Caco-2 (cell line): Measurements from ENCODE around the gene CDK17. TPM values are rescaled to one million over a fixed set of nuclear protein-coding genes. Genes with fewer than 3 reads are reported as not detected.

Experiments used
- BruUV-seq: library from RNA; stranded (reverse); fragments of 400-500 nt; replicated peaks from 2 replicates; lab custom pipeline; 2021; lab: Mats Ljungman, UMichigan
- CTCF ChIA-PET: fragments of 300-600 bp; sonication (Branson Sonifier 250); formaldehyde crosslinking; loops from one replicate; lab custom pipeline; 2022; ENCODE audit warnings: antibody characterized with exemption; lab: Charles Lee
- POLR2A ChIA-PET: fragments of 300-600 bp; sonication (Branson Sonifier 250); formaldehyde crosslinking; loops from one replicate; lab custom pipeline; 2022; ENCODE audit warnings: antibody characterized with exemption; lab: Charles Lee
- DNase-seq, 2 experiments: peaks; one replicate each; pipeline versions ENCODE4 v3.0.0 to v3.0.0-alpha.2; 2020 to 2022
- H3K27me3 ChIP-seq: replicated peaks from 2 replicates; pipeline ENCODE4 v1.6.0; 2011; ENCODE audit warnings: low read length; ENCODE audit not compliant: control insufficient read depth, insufficient read depth
- H3K36me3 ChIP-seq: 2 replicates; pipeline ENCODE4 v1.5.1; 2011; ENCODE audit warnings: low read length; ENCODE audit not compliant: control insufficient read depth, insufficient read depth
- H3K4me1 ChIP-seq: fragments of 250-450 bp; sonication (Bioruptor Pico); 2 replicates; pipeline ENCODE4 v1.5.1; 2020; ENCODE audit warnings: mild to moderate bottlenecking
- H3K4me3 ChIP-seq: 2 replicates; pipeline ENCODE4 v1.5.1; 2011; ENCODE audit warnings: low read depth, mild to moderate bottlenecking, control low read depth, low read length
- H3K9me3 ChIP-seq: fragments of 250-450 bp; sonication (Bioruptor Pico); 2 replicates; pipeline ENCODE4 v1.5.1; 2020; ENCODE audit warnings: mild to moderate bottlenecking, moderate library complexity
- H3K27ac Mint-ChIP-seq: one replicate; pipeline ENCODE4 v1.8.0; 2022; ENCODE audit warnings: mixed read lengths; ENCODE audit not compliant: unreplicated experiment
- H3K27me3 Mint-ChIP-seq: one replicate; pipeline ENCODE4 v1.8.0; 2022; ENCODE audit warnings: mixed read lengths; ENCODE audit not compliant: insufficient read depth, unreplicated experiment
- H3K36me3 Mint-ChIP-seq: one replicate; pipeline ENCODE4 v1.8.0; 2022; ENCODE audit warnings: mild to moderate bottlenecking, mixed read lengths; ENCODE audit not compliant: insufficient read depth, unreplicated experiment
- H3K4me1 Mint-ChIP-seq: one replicate; pipeline ENCODE4 v1.8.0; 2022; ENCODE audit warnings: low read depth, mixed read lengths; ENCODE audit not compliant: unreplicated experiment
- H3K4me3 Mint-ChIP-seq: one replicate; pipeline ENCODE4 v1.8.0; 2022; ENCODE audit warnings: mild to moderate bottlenecking, moderate library complexity, mixed read lengths; ENCODE audit not compliant: unreplicated experiment
- H3K9me3 Mint-ChIP-seq: one replicate; pipeline ENCODE4 v1.8.0; 2022; ENCODE audit warnings: mixed read lengths; ENCODE audit not compliant: unreplicated experiment
- intact Hi-C: fragments of 100-400 bp; cut with micrococcal nuclease; formaldehyde crosslinking; loops from one replicate; pipeline ENCODE4 v1.10.0; 2022; ENCODE audit not compliant: unreplicated experiment
- total RNA-seq: library from RNA; stranded (reverse); gene quantifications from 2 replicates; pipeline ENCODE4 v1.2.3, GENCODE V29; 2022
- TF ChIP-seq, protein P1 (sequence below), 2 experiments: fragments of 200-600 bp in 1 of 2; IDR thresholded peaks; 1 replicate in 1 of 2; 2 replicates in 1 of 2; pipeline versions ENCODE4 v1.5.1 to v1.8.0; 2011 to 2022; ENCODE audit warnings: antibody characterized with exemption in 1 of 2, control low read depth in 1 of 2, inconsistent platforms in 1 of 2, low read depth in 1 of 2, low read length in 1 of 2, mild to moderate bottlenecking in 1 of 2, moderate library complexity in 1 of 2; ENCODE audit not compliant: insufficient read depth in 1 of 2, severe bottlenecking in 1 of 2, unreplicated experiment in 1 of 2

Gene CDK17
- total RNA-seq, 1 experiment from 2014 or later, result 11.7 TPM

DNA sequence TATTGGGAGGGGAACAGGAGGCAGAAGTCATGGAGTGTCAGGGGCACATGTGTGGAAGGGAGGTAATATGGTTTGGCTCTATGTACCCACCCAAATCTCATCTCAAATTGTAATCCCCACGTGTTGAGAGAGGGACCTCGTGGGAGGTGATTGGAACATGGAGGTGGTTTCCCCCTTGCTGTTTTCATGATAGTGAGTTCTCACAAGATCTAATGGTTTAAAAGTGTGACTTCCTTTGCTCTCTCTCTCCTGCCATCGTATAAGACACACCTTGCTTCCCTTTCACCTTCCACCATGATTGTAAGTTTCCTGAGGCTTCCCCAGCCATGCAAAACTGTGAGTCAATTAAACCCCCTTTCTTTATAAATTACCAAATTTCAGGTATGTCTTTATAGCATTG is 41.6 kb upstream of the CDK17 start:
- TF ChIP-seq, protein P1, sequence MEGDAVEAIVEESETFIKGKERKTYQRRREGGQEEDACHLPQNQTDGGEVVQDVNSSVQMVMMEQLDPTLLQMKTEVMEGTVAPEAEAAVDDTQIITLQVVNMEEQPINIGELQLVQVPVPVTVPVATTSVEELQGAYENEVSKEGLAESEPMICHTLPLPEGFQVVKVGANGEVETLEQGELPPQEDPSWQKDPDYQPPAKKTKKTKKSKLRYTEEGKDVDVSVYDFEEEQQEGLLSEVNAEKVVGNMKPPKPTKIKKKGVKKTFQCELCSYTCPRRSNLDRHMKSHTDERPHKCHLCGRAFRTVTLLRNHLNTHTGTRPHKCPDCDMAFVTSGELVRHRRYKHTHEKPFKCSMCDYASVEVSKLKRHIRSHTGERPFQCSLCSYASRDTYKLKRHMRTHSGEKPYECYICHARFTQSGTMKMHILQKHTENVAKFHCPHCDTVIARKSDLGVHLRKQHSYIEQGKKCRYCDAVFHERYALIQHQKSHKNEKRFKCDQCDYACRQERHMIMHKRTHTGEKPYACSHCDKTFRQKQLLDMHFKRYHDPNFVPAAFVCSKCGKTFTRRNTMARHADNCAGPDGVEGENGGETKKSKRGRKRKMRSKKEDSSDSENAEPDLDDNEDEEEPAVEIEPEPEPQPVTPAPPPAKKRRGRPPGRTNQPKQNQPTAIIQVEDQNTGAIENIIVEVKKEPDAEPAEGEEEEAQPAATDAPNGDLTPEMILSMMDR (IDR thresholded peaks at IDR 0.05; ENCODE audit: insufficient read depth in 1 of 2, low read depth in 1 of 2, low read length in 1 of 2, severe bottlenecking in 1 of 2, unreplicated experiment in 1 of 2), result no peak
- Mint-ChIP-seq H3K36me3 (no peaks in the 10 kb centered on the region), H3K9me3 (no peaks in the 10 kb centered on the region), H3K4me3 (no peak overlapping the region), H3K4me1 (no peaks in the 10 kb centered on the region), H3K27me3 (no peaks in the 10 kb centered on the region), H3K27ac (no peak overlapping the region)
- intact Hi-C loops, result no loop called here
- no peak for DNase-seq
- CTCF ChIA-PET, result no interaction called here
- Histone ChIP-seq H3K4me1 (no peaks in the 10 kb centered on the region), H3K27me3 (no peaks in the 10 kb centered on the region), H3K9me3 (no peaks in the 10 kb centered on the region), H3K36me3 (no peaks in the 10 kb centered on the region), H3K4me3 (no peak overlapping the region)
- BruUV-seq, result no TSS peak
- POLR2A ChIA-PET, result no interaction called here

DNA sequence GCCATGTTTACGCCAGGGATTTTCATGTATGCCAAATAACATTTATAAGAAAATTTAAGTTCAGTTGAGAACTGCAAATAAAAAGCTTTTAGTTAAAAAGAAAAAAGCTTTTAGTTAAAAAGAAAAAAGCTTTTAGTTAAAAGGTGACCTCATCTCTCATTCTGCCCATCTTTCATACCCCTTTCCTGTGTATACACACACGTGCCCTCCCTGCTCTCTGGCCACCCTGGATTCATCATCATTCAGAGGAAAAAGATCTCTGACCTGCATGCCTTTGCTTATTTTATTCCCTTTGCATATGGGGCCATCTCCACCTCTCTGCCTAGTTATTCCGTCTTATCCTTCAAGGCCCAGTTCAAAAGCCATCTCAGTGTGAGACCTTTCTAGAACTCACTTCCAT is 38.1 kb upstream of the CDK17 start:
- DNase-seq, result no peak
- H3K4me1 Mint-ChIP-seq, result no peaks in the 10 kb centered on the region
- ChIA-PET POLR2A (no interaction called here), CTCF (no interaction called here)
- Histone ChIP-seq H3K4me1 (no peaks in the 10 kb centered on the region), H3K4me3 (no peak overlapping the region), H3K9me3 (no peaks in the 10 kb centered on the region), H3K27me3 (no peaks in the 10 kb centered on the region), H3K36me3 (no peaks in the 10 kb centered on the region)
- TF ChIP-seq, protein P1 (IDR thresholded peaks at IDR 0.05; ENCODE audit: insufficient read depth in 1 of 2, low read depth in 1 of 2, low read length in 1 of 2, severe bottlenecking in 1 of 2, unreplicated experiment in 1 of 2), result no peak
- no peak overlapping the region for H3K27ac Mint-ChIP-seq
- H3K27me3 Mint-ChIP-seq, result no peaks in the 10 kb centered on the region
- H3K4me3 Mint-ChIP-seq, result no peak overlapping the region
- no peaks in the 10 kb centered on the region for H3K36me3 Mint-ChIP-seq
- H3K9me3 Mint-ChIP-seq, result no peaks in the 10 kb centered on the region
- intact Hi-C loops, result no loop called here
- BruUV-seq, result no TSS peak

DNA sequence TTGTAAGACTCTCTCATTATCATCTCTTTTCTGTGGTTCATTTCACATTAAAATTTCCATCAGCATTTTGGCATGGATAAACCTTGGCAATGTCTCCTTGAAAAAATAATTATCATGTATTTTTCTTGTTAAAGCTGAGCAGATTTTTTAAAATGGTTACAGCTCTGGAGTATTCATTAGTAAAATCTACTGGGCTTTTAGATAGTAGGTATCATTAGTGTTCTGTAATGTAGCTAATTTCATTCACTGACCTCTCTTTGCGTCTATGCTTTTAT is 36.9 kb upstream of the CDK17 start:
- no peaks in the 10 kb centered on the region for H3K36me3 Mint-ChIP-seq
- intact Hi-C loops, result no loop called here
- no peaks in the 10 kb centered on the region for H3K36me3 ChIP-seq
- TF ChIP-seq, protein P1 (IDR thresholded peaks at IDR 0.05; ENCODE audit: insufficient read depth in 1 of 2, low read depth in 1 of 2, low read length in 1 of 2, severe bottlenecking in 1 of 2, unreplicated experiment in 1 of 2), result no peak
- H3K27me3 Mint-ChIP-seq, result no peaks in the 10 kb centered on the region
- ChIA-PET CTCF (no interaction called here), POLR2A (no interaction called here)
- DNase-seq, result no peak
- H3K27ac Mint-ChIP-seq, result no peak overlapping the region
- no peaks in the 10 kb centered on the region for H3K4me1 ChIP-seq
- H3K9me3 ChIP-seq, result no peaks in the 10 kb centered on the region
- BruUV-seq, result no TSS peak
- no peaks in the 10 kb centered on the region for H3K4me1 Mint-ChIP-seq
- H3K27me3 ChIP-seq, result no peaks in the 10 kb centered on the region
- H3K4me3 Mint-ChIP-seq, result no peak overlapping the region
- H3K9me3 Mint-ChIP-seq, result no peaks in the 10 kb centered on the region
- H3K4me3 ChIP-seq, result no peak overlapping the region
